ENCODE data around the gene MITF.

MITF gene

GRCh38 chr3:69828817-69829216, 89.6 kb downstream of the MITF start:
- Histone ChIP-seq H3K4me3 (ENCODE audit: low read depth, low read length, poor library complexity, severe bottlenecking) (no peak overlapping the region), H3K36me3 (ENCODE audit: insufficient read depth, low read length) (no peaks in the 10 kb centered on the region), H2AFZ (ENCODE audit: low read length) (no peak overlapping the region), H3K27me3 (ENCODE audit: insufficient read depth, low read length) (no peaks in the 10 kb centered on the region), H3K27ac (ENCODE audit: low read depth, low read length, poor library complexity, severe bottlenecking) (no peak overlapping the region), H3K9ac (ENCODE audit: low read length) (no peak overlapping the region), H3F3A (ENCODE audit: insufficient read depth, low read length) (no peaks in the 10 kb centered on the region), H3K9me2 (ENCODE audit: low read depth, low read length) (no peaks in the 10 kb centered on the region), H3K4me2 (ENCODE audit: low read length) (no peak overlapping the region), H4K20me1 (ENCODE audit: insufficient read depth, low read length) (no peaks in the 10 kb centered on the region), H3K4me1 (ENCODE audit: insufficient read depth, low read length, severe bottlenecking) (no peaks in the 10 kb centered on the region), H3K9me3 (ENCODE audit: low read length) (no peaks in the 10 kb centered on the region), H3K79me2 (ENCODE audit: insufficient read depth, low read length) (no peaks in the 10 kb centered on the region)
- no peak for TF ChIP-seq EZH2 (IDR thresholded peaks at IDR 0.05; ENCODE audit: borderline replicate concordance, low read length)
- TF ChIP-seq, protein P1, sequence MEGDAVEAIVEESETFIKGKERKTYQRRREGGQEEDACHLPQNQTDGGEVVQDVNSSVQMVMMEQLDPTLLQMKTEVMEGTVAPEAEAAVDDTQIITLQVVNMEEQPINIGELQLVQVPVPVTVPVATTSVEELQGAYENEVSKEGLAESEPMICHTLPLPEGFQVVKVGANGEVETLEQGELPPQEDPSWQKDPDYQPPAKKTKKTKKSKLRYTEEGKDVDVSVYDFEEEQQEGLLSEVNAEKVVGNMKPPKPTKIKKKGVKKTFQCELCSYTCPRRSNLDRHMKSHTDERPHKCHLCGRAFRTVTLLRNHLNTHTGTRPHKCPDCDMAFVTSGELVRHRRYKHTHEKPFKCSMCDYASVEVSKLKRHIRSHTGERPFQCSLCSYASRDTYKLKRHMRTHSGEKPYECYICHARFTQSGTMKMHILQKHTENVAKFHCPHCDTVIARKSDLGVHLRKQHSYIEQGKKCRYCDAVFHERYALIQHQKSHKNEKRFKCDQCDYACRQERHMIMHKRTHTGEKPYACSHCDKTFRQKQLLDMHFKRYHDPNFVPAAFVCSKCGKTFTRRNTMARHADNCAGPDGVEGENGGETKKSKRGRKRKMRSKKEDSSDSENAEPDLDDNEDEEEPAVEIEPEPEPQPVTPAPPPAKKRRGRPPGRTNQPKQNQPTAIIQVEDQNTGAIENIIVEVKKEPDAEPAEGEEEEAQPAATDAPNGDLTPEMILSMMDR (IDR thresholded peaks at IDR 0.05; ENCODE audit: low read length): no peak

DNA sequence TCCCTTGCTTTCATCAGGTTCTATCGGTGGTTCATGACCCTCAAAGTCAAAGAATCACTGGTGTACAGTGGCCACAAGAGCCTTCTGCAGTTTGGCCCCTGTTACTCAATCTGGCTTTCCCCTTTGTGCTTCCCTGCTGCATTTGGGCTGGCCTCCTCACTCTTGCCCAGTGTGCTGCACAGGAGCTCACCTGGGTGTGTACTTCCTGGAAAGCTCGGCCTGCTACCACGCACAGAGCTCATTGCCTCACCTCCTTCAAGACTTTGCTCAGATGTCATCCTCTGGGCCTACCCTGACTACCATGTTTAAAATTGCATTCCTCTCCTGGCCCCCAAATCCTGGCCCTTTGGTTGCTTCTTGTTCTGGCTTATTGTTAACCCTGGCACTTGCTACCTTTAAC, 90.9 kb downstream of the MITF start:
- H3K36me3 ChIP-seq (ENCODE audit: insufficient read depth, low read length): no peaks in the 10 kb centered on the region
- H3K27ac ChIP-seq (ENCODE audit: low read depth, low read length, poor library complexity, severe bottlenecking): no peak overlapping the region
- H3K4me2 ChIP-seq (ENCODE audit: low read length): no peak overlapping the region
- H3K4me1 ChIP-seq (ENCODE audit: insufficient read depth, low read length, severe bottlenecking): no peaks in the 10 kb centered on the region
- no peak for TF ChIP-seq EZH2 (IDR thresholded peaks at IDR 0.05; ENCODE audit: borderline replicate concordance, low read length)
- TF ChIP-seq, protein P1 (IDR thresholded peaks at IDR 0.05; ENCODE audit: low read length): no peak
- H3K9me3 ChIP-seq (ENCODE audit: low read length): no peaks in the 10 kb centered on the region
- H3F3A ChIP-seq (ENCODE audit: insufficient read depth, low read length): no peaks in the 10 kb centered on the region
- H3K79me2 ChIP-seq (ENCODE audit: insufficient read depth, low read length): no peaks in the 10 kb centered on the region
- no peaks in the 10 kb centered on the region for H4K20me1 ChIP-seq (ENCODE audit: insufficient read depth, low read length)
- H2AFZ ChIP-seq (ENCODE audit: low read length): no peak overlapping the region
- no peaks in the 10 kb centered on the region for H3K27me3 ChIP-seq (ENCODE audit: insufficient read depth, low read length)
- H3K9ac ChIP-seq (ENCODE audit: low read length): no peak overlapping the region
- no peak overlapping the region for H3K4me3 ChIP-seq (ENCODE audit: low read depth, low read length, poor library complexity, severe bottlenecking)
- H3K9me2 ChIP-seq (ENCODE audit: low read depth, low read length): no peaks in the 10 kb centered on the region

GRCh38 chr3:69831737-69832136, 92.5 kb downstream of the MITF start:
- no peak overlapping the region for H3K9ac ChIP-seq (ENCODE audit: low read length)
- H3K4me2 ChIP-seq (ENCODE audit: low read length): no peak overlapping the region
- TF ChIP-seq EZH2 (IDR thresholded peaks at IDR 0.05; ENCODE audit: borderline replicate concordance, low read length): no peak
- TF ChIP-seq, protein P1 (IDR thresholded peaks at IDR 0.05; ENCODE audit: low read length): no peak
- H3K79me2 ChIP-seq (ENCODE audit: insufficient read depth, low read length): no peaks in the 10 kb centered on the region
- H3K36me3 ChIP-seq (ENCODE audit: insufficient read depth, low read length): no peaks in the 10 kb centered on the region
- no peaks in the 10 kb centered on the region for H3K4me1 ChIP-seq (ENCODE audit: insufficient read depth, low read length, severe bottlenecking)
- no peaks in the 10 kb centered on the region for H3K9me2 ChIP-seq (ENCODE audit: low read depth, low read length)
- no peaks in the 10 kb centered on the region for H3K9me3 ChIP-seq (ENCODE audit: low read length)
- H4K20me1 ChIP-seq (ENCODE audit: insufficient read depth, low read length): no peaks in the 10 kb centered on the region
- no peak overlapping the region for H3K27ac ChIP-seq (ENCODE audit: low read depth, low read length, poor library complexity, severe bottlenecking)
- H2AFZ ChIP-seq (ENCODE audit: low read length): no peak overlapping the region
- H3K4me3 ChIP-seq (ENCODE audit: low read depth, low read length, poor library complexity, severe bottlenecking): no peak overlapping the region
- no peaks in the 10 kb centered on the region for H3K27me3 ChIP-seq (ENCODE audit: insufficient read depth, low read length)
- H3F3A ChIP-seq (ENCODE audit: insufficient read depth, low read length): no peaks in the 10 kb centered on the region

All from OCI-LY1 (cell line).